GM19397 (cell line): ENCODE data around the gene CDH18.

Experiments used
- ATAC-seq: cut with Tn5 transposase; IDR thresholded peaks from one replicate; pipeline ENCODE4 v1.9.1; 2021; ENCODE audit warnings: mild to moderate bottlenecking, moderate library complexity; ENCODE audit not compliant: unreplicated experiment

The CDH18 gene

DNA sequence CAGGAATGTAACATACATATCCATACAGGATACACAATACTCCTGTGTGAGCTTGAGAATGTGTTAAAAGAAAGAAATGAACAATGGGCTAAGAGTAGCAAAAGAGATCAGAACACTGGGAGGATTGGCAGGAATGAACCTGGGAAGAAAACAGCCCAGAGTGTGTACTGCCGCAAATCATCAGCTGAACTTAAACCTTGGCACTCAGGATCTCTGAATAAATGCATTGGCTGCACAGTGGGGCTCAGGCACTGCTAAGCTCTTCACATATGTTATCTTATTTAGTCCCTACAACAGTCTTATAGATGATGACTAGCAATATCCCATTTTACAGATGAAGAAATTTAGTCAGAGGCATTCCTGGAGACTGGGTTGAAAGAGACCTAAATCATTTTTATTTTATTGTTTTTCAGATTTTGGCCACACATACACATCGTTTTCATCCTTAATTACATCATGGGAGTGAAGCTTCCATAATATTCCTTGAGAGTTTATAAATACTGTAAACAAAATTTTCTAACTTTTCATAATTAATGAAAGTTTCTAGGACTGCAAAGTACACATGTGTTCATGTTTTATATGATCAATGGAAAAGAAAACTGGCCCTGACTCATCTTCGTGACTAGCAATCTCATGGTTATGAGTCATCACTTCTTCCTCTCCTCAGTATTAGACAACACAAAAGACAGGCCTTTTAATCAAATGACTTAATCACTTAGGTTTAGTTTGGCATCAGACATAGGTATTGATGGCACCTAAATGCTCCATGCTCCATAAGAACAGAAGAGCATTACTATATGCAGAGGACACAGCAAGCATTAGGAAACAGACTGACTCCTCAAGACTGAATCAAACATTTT is 59.2 kb downstream of the CDH18 start:
- ATAC-seq = no peak

DNA sequence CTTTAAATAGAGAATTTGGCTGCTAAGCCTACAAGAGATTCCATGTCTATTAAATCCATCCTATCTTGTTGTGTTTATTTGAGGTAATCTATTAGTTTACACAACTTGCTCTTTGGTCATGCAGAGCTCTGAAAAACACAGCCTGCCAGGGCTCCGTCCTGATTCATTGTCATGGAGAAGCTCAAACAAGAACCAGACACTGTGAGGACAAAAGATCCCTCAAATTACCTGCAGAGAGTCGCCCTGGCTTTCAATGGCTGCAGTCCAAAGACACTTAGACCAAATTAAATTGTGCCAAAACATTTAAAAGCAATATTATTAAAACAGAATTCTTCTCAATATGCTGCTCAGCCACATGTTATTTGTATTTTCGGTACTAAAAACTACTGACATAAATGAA is 60.1 kb downstream of the CDH18 start:
- ATAC-seq = no peak

DNA sequence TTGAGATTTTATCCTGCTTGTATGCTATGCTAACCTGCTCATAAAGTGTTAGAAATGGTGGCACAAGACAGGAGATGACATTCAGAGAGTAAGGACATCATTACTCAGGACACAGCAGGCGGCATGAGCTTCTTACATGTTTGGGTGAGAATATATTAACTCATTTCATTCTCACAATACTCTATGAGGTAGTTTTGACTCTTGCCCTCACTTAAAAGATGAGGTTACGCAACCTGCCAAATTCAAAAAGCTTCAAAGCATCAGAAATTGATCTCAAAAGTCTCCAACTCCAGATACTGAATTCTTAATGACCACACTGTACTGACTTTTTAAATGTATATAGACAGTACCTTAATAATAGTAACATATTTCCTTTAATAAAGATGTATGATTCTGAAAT is 60.8 kb downstream of the CDH18 start:
- ATAC-seq = no peak

DNA sequence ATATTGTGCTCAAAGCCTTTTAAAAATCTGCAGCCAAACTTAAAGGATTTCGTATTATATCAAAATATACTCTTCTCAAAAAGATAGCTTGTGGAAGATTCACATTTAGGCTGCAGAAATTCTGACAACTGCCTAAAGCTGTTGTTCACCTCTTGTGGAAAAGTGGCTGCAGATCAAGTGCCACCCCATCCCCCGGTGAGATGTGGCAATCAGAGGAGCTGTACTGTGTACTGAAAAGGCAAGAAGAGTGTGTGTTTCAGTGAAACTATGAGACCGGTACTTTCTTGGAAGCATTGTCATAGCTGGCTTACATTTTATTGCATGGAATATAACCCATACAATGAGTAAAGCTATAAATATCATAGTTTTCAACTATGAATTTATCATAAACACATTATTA is 64.3 kb downstream of the CDH18 start:
- ATAC-seq = no peak

DNA sequence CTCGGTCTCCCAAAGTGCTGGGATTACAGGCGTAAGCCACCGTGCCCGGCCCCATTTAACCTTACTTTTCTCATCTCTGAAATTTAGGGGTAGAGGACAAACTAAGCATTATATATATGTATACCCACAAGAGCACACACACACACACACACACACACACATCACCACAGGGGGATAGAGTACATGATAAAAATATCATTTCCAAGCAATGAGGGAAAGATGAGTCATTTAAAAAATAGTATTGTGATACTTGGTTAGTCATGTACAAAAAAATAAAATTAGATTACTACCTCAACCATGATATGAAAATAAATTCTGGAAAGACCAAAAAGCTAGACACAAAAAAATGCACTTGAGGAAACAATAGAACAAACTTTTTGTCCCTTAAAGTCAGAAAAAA is 67.2 kb downstream of the CDH18 start:
- ATAC-seq = no peak

DNA sequence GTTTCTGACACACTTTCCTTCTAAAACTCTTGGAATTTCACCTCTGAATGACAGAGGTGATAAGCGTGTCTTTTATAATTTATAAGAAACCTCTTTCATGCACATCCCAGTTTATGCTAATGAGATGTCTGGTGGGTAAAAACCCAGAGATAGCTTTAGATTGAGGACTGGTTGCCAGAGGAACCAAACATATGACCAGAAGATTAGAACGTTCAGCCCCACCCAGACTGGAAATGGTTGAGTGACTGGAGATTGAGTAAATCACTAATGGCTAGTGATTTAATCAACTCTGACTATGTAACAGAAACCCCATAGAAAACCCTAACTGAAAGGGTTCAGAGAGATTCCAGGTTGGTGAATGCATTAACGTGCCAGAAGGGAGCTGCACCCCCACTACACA is 69.2 kb downstream of the CDH18 start:
- ATAC-seq = no peak

DNA sequence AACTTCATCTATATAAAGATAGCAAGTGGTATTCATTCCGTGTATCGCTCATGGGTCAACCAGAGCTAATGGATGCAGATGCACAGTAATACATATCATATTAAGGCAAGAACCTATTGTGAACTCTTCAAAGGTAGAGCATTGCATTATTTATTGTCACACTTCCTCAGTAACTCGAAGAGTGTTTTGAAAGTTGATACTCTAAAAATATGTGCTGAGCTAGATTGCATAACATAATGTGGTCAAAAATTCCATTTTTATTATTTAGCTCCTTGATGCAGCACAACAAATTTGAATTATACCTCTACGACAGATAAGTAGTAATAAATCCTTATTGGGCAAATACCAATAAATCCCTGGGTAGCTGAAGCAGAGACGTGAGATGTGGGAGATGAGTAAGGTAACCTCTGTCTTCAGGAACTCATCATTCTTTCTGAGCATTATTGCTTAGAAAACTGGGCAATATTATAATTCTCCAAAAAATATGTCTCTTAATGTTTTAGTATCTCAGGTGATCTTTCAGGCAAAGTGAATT is 70.3 kb downstream of the CDH18 start:
- ATAC-seq = no peak

DNA sequence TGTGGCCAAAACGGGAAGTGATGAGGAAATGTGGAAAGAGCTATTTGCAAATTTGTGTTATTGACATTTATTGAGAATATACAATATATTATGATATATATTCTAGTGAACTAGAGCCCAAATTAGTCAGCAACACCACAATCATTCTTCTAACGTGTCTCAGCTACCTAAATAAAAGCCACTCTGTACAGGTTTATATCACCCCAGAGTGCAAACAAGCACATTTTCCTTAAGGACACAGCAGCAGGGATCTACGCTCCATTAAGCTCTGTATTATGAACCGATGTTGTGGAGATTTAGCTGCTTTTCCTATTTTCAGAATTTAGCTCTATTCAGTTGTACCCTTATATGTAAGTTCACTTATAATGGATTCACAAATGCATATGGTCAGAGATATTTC is 77.9 kb downstream of the CDH18 start:
- no peak for ATAC-seq

DNA sequence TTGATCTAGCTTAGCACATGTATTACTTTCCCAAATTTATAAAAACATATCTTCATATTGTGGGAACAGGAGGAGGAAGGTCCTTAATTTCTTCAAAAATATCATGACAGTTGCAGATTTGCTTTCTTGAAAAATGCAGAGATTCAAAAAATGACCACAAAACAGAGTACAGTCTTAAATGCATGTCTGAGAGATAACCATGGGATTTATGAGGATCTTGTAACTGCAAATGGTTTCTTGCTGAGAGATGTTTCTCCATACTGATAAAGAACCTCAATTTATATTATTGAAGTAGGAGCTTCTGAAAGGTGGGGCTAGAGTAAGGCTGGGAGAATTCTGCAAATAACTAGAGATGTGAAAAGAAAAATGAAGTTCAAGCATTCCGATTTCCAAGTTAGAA is 83.2 kb downstream of the CDH18 start:
- no peak for ATAC-seq

DNA sequence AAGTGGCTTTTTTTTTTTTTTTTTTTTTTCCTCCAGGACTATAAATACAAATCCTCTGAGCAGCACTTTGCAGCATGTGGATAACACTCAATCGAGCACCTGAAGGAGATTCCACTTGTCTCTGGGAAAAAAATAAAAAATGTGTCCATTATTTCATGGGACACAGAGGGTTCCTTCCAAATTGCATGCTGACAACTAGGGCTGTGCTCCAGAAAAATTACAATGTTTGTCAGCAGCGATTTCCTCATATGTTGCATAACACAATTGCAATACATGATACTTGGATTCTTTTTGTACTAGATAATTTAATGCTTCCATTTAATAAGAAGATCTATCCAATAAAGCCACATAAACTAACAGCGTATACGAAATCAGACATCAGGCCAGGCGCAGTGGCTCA is 84.4 kb downstream of the CDH18 start:
- no peak for ATAC-seq

DNA sequence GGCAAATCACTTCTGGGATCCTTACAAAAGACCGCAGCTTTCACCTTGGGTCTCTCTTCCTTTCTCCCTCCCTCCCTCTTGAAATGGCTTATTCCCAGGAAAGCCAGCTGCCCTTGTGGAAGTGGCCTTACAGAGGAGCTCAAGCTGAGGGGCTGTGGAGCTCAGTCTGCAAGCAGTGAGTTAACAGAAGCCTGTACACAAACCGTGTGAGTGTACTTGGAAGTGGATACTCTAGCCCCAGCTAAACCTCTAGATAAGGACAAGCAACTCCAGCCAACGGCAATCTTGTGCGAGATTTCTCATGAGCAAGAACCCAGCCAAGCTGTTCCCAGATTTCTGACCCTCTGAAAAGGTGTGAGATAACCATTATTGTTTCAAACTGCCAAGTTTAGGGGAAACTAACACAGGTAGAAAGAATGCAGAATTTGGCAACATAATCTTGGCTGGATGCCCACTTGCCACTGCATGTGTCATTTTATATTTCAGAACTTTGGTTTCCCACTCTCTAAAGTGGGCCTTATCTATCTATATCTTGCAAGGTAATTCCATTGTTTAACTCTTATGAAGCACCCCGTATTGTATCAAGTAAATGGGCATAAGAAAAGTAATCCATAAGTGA is 85.6 kb downstream of the CDH18 start:
- no peak for ATAC-seq

DNA sequence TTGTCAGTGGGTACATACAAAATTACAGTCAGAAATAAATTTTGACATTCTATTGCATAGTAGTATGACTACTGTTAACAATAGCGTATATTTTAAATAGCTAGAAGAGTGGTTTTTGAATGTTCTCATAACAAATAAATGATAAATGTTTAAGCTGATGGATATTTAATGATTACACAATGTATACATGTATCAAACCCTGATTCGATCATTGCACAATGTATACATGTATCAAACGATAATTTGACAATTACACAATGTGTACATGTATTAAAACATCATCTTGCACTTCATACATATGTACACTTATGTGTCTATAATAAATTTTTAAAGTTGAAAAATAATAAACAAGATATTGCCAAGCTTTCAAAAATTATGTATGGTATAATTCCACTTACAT is 87.7 kb downstream of the CDH18 start:
- ATAC-seq = no peak

DNA sequence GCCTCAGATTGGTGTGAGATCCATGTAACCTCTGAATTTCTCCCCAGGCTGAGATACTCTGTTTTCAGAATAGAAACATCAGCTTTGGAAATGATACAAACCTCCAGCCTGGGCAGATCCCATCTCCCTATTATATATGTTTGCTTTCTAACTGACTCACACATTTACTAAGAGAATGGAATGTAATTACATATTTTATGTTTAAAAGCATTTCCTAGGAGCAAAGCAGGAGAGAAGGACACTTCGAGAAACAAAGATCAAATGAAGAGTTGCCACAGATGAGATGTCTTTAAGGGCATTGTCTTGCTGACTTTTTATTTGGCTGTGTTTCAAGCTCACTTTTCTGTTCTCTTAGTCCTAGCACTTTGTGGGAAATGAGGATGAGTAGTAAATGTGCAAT is 96.3 kb downstream of the CDH18 start:
- no peak for ATAC-seq

DNA sequence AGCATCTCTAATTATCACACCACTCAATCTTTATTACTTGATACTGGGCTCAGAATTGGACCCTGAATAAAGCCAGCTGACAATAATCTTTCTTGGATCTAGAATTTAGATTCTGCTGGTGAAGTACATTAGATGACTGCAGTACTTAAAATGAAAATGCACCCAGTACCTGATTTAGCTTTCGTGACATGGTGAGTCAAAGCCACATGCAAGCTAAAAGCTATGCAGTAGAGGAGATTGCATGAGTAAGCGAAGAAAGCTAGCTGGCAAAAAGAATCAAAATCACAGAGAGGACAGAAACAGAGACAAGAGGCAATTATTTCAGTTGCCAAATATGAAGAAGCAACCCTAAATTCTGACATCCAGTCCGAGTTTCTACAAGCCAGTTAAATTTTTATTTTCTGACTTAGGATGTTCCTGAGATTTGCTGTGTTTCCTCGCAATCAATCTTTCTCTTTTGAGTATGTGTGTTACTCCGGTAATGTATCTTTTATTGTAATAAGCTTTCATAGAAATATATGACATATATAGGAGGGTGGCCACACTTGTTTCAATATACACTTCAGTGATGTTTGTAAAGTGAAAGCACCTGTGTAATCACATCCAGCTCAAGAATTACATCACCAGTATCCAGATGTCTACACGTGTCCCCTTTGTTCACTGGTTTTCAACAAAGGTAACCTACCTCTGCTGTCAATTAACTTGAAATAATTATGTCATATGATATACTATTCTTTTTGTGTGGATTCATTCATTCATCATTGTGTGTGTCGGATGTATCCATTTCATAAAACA is 101.7 kb downstream of the CDH18 start:
- ATAC-seq = no peak

DNA sequence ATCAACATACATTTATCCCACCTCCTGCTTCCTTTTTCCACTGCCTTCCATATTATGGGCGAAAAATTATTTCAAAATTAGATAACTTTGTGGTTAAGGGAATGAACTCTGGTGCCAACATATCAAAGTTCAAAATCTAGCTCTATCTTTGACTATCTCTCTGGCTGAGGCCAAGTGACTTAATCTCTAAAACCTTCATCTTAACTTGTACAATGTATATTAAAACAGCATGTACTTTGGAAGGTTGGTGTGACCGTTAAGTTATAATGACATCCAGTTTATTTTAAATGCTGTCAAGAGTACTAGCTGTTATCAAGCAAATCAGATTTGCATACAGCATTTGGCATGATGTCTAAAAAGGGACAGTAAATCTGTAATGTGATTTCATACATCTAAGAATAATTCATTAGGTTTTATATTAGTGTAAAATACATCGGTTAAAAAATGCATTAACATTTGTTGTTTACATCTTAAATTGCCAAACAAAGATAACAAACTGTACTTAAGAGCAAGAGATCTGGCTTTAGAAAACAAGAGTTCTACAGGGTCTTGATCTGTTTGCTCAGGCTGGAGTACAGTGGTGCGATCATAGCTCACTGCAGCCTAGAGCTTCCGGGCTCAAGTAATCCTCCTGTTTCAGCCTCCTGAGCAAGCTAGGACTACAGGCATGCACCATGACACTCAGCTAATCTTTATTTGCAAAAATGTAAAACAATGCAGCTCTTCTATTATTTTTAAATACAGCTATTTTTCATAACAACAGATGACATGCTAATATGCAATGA is 102.8 kb downstream of the CDH18 start:
- no peak for ATAC-seq

DNA sequence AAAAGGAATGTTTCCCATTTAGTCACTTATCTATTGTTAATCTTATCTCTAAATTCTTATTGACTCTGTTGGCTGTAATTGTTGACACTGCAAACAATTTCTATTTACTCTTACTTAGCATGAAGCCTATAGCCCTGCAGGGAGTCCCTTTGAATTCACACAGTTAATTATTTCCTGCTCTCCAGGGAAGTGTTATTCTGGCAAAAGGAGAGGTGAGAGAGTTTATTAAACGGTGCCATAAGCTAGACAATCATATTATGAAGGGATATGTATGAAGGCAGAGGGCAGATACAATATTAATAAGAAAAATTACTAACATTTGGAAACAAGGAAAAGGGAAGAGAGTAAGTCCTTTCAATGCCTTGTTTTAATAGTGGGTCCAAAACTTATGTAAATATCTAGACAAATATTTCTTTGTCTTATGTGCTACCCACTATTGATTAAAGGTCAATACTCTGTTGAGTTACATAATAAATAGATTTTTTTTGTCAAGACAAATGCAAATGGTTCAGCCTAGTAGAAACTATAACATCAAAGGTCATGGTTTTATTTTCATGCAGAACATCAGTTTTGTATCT is 107.1 kb downstream of the CDH18 start:
- ATAC-seq = no peak

DNA sequence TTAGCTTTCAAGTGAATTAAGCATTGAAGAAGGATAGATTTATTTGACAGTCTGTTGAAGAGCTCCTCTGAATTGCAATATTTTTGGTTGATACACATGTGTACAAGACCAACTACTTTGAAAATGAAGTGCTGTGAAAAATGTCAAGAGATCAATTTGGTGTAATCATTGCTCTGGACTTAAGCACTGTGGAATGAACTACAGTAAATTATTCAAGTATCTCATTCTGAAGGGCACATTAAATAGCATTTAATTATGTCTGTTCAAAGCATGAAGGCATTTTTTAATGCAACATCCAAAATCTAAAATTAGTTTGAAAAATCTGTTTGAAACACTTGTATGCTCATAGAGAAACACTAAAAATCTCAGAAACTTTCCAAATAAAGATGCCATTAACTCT is 107.5 kb downstream of the CDH18 start:
- ATAC-seq = no peak

DNA sequence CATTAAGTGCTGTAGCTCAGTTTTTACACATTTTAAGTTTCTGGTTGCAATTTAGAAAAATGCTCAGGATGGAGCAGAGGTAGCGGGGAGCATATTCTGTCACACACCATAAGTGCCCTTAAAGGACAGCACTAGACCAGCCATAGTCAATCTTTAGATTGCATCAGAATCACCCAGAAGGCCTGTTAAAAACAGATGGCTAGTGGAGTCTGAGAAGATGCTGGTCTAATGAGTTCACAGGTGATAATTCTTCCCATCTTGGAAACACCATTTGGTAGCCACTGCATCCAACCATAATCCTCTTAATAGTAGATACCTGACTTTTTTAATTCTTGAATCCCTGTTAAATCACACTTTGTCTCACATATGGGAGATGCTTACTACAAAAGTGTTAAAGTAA is 113.2 kb downstream of the CDH18 start:
- no peak for ATAC-seq

DNA sequence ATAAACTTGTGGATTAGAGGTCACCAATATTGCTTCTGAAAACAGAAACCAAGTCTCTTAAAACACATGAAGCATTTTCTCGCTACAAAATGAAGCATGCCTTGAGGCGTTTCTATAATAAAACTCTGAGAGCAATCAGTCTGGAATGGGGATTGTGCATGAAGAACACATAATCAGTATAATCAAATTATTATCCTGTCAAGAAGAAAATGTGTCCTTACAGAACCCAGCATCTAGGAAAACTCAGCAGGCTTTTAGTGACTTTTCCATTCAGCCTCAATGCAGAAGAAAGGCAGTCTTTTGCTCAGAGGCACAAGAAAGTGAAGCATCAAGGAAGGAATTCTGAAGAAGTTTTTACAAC is 121.9 kb downstream of the CDH18 start:
- ATAC-seq = no peak

DNA sequence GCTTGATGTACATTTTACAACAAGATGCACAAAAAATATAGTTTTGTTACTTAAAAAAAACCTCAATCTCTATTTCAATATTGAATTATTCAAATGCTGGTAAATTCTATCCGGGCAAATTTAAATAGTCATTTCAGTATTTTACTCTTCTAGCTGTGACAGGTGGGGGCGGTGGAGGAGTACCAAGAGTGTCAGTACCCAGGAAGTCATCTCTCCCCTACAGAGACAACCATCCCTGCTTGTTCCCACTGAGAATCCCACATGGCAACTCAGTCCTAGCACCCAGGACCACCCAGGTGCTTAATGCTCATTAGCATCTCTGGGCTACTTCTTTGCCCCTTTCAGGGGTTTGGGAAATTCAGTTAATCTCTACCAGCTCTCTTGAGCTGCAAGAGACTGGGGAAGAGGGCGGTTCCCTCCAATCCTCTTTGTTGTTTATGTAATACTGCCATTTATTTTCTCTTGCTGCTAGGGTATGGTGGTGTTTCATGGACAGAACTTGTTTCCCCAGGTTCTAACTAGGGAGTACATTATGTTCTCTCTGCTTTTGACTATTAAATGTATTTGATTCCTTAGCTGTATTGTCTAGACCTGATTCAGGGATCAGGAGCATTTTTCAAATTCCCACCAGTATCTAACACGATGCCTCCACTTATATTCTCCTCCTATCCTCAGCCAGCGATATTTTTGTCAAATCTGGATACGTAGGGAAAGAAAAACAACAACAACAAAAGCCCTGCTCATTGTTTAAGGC is 122.5 kb downstream of the CDH18 start:
- no peak for ATAC-seq
